IMR-90 (cell line): ENCODE data around the gene UBE2N. TPM values are rescaled to one million over a fixed set of nuclear protein-coding genes. Genes with fewer than 3 reads are reported as not detected.

ENCODE experiments used
- ATAC-seq: fragments of 200-7000 bp; cut with Tn5 transposase; 2 replicates; pipeline ENCODE4 v1.9.1; 2020; ENCODE audit warnings: low read depth, mild to moderate bottlenecking, moderate library complexity
- BruUV-seq: library from RNA; stranded (reverse); fragments of 400-500 nt; replicated peaks from 2 replicates; lab custom pipeline; 2021; lab: Mats Ljungman, UMichigan
- CTCF ChIA-PET: fragments of 300-600 bp; formaldehyde crosslinking; extraction: SDS; loops from one replicate; lab custom pipeline; 2021; ENCODE audit warnings: antibody characterized with exemption; lab: Yijun Ruan, JAX
- POLR2A ChIA-PET: fragments of 300-600 bp; sonication (Branson Sonifier 250); formaldehyde crosslinking; loops from one replicate; lab custom pipeline; 2022; ENCODE audit warnings: antibody characterized with exemption; ENCODE audit not compliant: unreplicated experiment; lab: Charles Lee
- DNase-seq: peaks from one replicate; pipeline ENCODE4 v3.0.0; 2013
- H2AFZ ChIP-seq: replicated peaks from 2 replicates; pipeline ENCODE3; 2013; ENCODE audit warnings: low read length, mild to moderate bottlenecking; ENCODE audit not compliant: poor library complexity
- H2AK5ac ChIP-seq: 2 replicates; pipeline ENCODE4 v1.6.1; 2013; ENCODE audit warnings: low read depth, low read length, inconsistent platforms
- H2AK9ac ChIP-seq: replicated peaks from 2 replicates; pipeline ENCODE3; 2013; ENCODE audit warnings: mild to moderate bottlenecking, low read depth, low read length, moderate library complexity; ENCODE audit not compliant: poor library complexity
- H2BK120ac ChIP-seq: 2 replicates; pipeline ENCODE4 v1.6.1; 2013; ENCODE audit warnings: low read depth, low read length, inconsistent platforms
- H2BK15ac ChIP-seq: 3 replicates; pipeline ENCODE4 v1.6.1; 2013; ENCODE audit warnings: low read depth, low read length, inconsistent platforms
- H2BK20ac ChIP-seq: 2 replicates; pipeline ENCODE4 v1.6.1; 2013; ENCODE audit warnings: low read depth, mild to moderate bottlenecking, inconsistent platforms, low read length, moderate library complexity
- H2BK5ac ChIP-seq: 2 replicates; pipeline ENCODE4 v1.6.1; 2013; ENCODE audit warnings: mild to moderate bottlenecking, low read depth, low read length, inconsistent platforms; ENCODE audit not compliant: poor library complexity, severe bottlenecking
- H3K14ac ChIP-seq: replicated peaks from 2 replicates; pipeline ENCODE4 v1.6.1; 2013; ENCODE audit warnings: low read depth, low read length, inconsistent platforms
- H3K18ac ChIP-seq: 2 replicates; pipeline ENCODE4 v1.6.1; 2013; ENCODE audit warnings: low read depth, low read length, control low read depth
- H3K23ac ChIP-seq: 2 replicates; pipeline ENCODE4 v1.6.1; 2013; ENCODE audit warnings: low read depth, low read length, inconsistent platforms
- H3K27ac ChIP-seq: 2 replicates; pipeline ENCODE4 v1.5.1; 2013; ENCODE audit warnings: mild to moderate bottlenecking, control low read depth, low read length; ENCODE audit not compliant: insufficient read depth
- H3K27me3 ChIP-seq: 2 replicates; pipeline ENCODE4 v1.6.1; 2013; ENCODE audit warnings: low read length; ENCODE audit not compliant: control insufficient read depth, insufficient read depth
- H3K36me3 ChIP-seq: 2 replicates; pipeline ENCODE4 v1.6.1; 2013; ENCODE audit warnings: low read length, mixed read lengths; ENCODE audit not compliant: control insufficient read depth, insufficient read depth
- H3K4ac ChIP-seq: 2 replicates; pipeline ENCODE4 v1.6.1; 2013; ENCODE audit warnings: low read depth, low read length, inconsistent platforms
- H3K4me1 ChIP-seq: 2 replicates; pipeline ENCODE4 v1.6.1; 2013; ENCODE audit warnings: low read length, mixed read lengths; ENCODE audit not compliant: control insufficient read depth, insufficient read depth
- H3K4me2 ChIP-seq: 2 replicates; pipeline ENCODE4 v1.6.1; 2013; ENCODE audit warnings: low read depth, mild to moderate bottlenecking, control low read depth, low read length, moderate library complexity
- H3K4me3 ChIP-seq: 2 replicates; pipeline ENCODE4 v1.5.1; 2013; ENCODE audit warnings: low read depth, mild to moderate bottlenecking, control low read depth, low read length, moderate library complexity; ENCODE audit not compliant: insufficient read depth
- H3K56ac ChIP-seq: 2 replicates; pipeline ENCODE4 v1.6.1; 2013; ENCODE audit warnings: low read length, inconsistent platforms; ENCODE audit not compliant: insufficient read depth; ENCODE audit errors: extremely low read depth
- H3K79me1 ChIP-seq, 2 experiments: 2 replicates each; pipeline ENCODE4 v1.6.1; 2013; ENCODE audit warnings: low read length in 2 of 2, inconsistent platforms in 1 of 2, low read depth in 1 of 2
- H3K9ac ChIP-seq: 2 replicates; pipeline ENCODE4 v1.6.1; 2013; ENCODE audit warnings: low read depth, low read length, control low read depth
- H3K9me1 ChIP-seq: 2 replicates; pipeline ENCODE4 v1.6.1; 2013; ENCODE audit warnings: low read length, inconsistent platforms; ENCODE audit not compliant: insufficient read depth
- H3K9me3 ChIP-seq: 2 replicates; pipeline ENCODE4 v1.6.1; 2013; ENCODE audit warnings: low read length; ENCODE audit not compliant: control insufficient read depth, insufficient read depth
- H4K20me1 ChIP-seq: 2 replicates; pipeline ENCODE4 v1.6.1; 2013; ENCODE audit warnings: low read length, inconsistent platforms; ENCODE audit not compliant: insufficient read depth
- H4K5ac ChIP-seq: 2 replicates; pipeline ENCODE4 v1.6.1; 2013; ENCODE audit warnings: mild to moderate bottlenecking, low read depth, low read length, control low read depth
- H4K8ac ChIP-seq, 2 experiments: 2 replicates each; pipeline ENCODE4 v1.6.1; 2013; ENCODE audit warnings: low read depth in 2 of 2, low read length in 2 of 2, control low read depth in 1 of 2, inconsistent platforms in 1 of 2
- H4K91ac ChIP-seq: 2 replicates; pipeline ENCODE4 v1.6.1; 2013; ENCODE audit warnings: low read depth, low read length, inconsistent platforms; ENCODE audit not compliant: insufficient read depth
- BHLHE40 ChIP-seq: fragments of 150-350 bp; IDR thresholded peaks from 2 replicates; pipeline ENCODE4 v1.6.1; 2016; ENCODE audit warnings: mild to moderate bottlenecking, low read depth, low read length
- CEBPB ChIP-seq: IDR thresholded peaks from 2 replicates; pipeline ENCODE4 v1.6.1; 2012; ENCODE audit warnings: low read depth, low read length, improper control_type of control experiment
- CHD1 ChIP-seq: IDR thresholded peaks from 2 replicates; pipeline ENCODE4 v1.6.1; 2012; ENCODE audit warnings: low read depth, low read length, improper control_type of control experiment
- FOS ChIP-seq: fragments of 150-350 bp; IDR thresholded peaks from 2 replicates; pipeline ENCODE4 v1.6.1; 2016; ENCODE audit warnings: low read depth, low read length
- MAFK ChIP-seq: IDR thresholded peaks from 2 replicates; pipeline ENCODE4 v1.6.1; 2012; ENCODE audit warnings: low read depth, low read length, improper control_type of control experiment
- MAZ ChIP-seq: IDR thresholded peaks from 2 replicates; pipeline ENCODE4 v1.6.1; 2012; ENCODE audit warnings: low read depth, mild to moderate bottlenecking, low read length, improper control_type of control experiment, moderate library complexity, borderline replicate concordance
- MXI1 ChIP-seq: IDR thresholded peaks from 2 replicates; pipeline ENCODE4 v1.6.1; 2012; ENCODE audit warnings: low read depth, mild to moderate bottlenecking, low read length, moderate library complexity, borderline replicate concordance
- NFE2L2 ChIP-seq: fragments of 150-350 bp; IDR thresholded peaks from 2 replicates; pipeline ENCODE4 v1.6.1; 2016; ENCODE audit warnings: low read depth, mild to moderate bottlenecking, low read length
- POLR2A ChIP-seq: IDR thresholded peaks from 2 replicates; pipeline ENCODE4 v1.6.1; 2012; ENCODE audit warnings: mild to moderate bottlenecking, low read depth, low read length
- RAD21 ChIP-seq: IDR thresholded peaks from 2 replicates; pipeline ENCODE4 v1.6.1; 2012; ENCODE audit warnings: low read length, improper control_type of control experiment
- RCOR1 ChIP-seq: IDR thresholded peaks from 2 replicates; pipeline ENCODE4 v1.6.1; 2012; ENCODE audit warnings: mild to moderate bottlenecking, low read length, improper control_type of control experiment; ENCODE audit not compliant: insufficient replicate concordance
- SMC3 ChIP-seq: fragments of 150-350 bp; IDR thresholded peaks from 2 replicates; pipeline ENCODE4 v1.6.1; 2016; ENCODE audit warnings: low read depth, mild to moderate bottlenecking, antibody characterized with exemption, low read length, moderate library complexity
- WGBS, 2 experiments: methylation state at CpG; one replicate each; pipeline versions ENCODE4 v1.1.5 to v1.1.7; 2013; ENCODE audit warnings: missing lambda C conversion rate in 2 of 2; ENCODE audit not compliant: insufficient read length in 1 of 2; ENCODE audit errors: extremely low coverage in 2 of 2; 5-methylcytosine and 5-hydroxymethylcytosine counted together
- dilution Hi-C: fragments of 300-500 bp; cut with HindIII; formaldehyde crosslinking; loops from one replicate; pipeline ENCODE4 v1.14.3; 2018; ENCODE audit warnings: low sequenced_read_pairs; ENCODE audit not compliant: unreplicated experiment
- in situ Hi-C: fragments of 300-500 bp; cut with MboI; formaldehyde crosslinking; loops from 3 replicates; pipeline ENCODE4 v1.14.3; 2019; ENCODE audit warnings: low sequenced_read_pairs, inconsistent platforms, mixed read lengths
- intact Hi-C: fragments of 100-400 bp; cut with micrococcal nuclease; formaldehyde crosslinking; loops from 2 replicates; pipeline ENCODE4 v1.10.0; 2022
- polyA plus RNA-seq, 3 experiments: library from polyadenylated mRNA; depleted of rRNA; stranded (reverse); fragments of >200 nt; gene quantifications; 2 replicates each; pipeline ENCODE4 v1.2.3, GENCODE V29; 2012; ENCODE audit warnings: low replicate concordance in 1 of 3
- total RNA-seq: library from RNA; depleted of rRNA; stranded (reverse); fragments of >200 nt; gene quantifications from 2 replicates; pipeline ENCODE4 v1.2.3, GENCODE V29; 2012
- TF ChIP-seq, protein P1 (sequence below): fragments of 150-350 bp; IDR thresholded peaks from 2 replicates; pipeline ENCODE4 v1.6.1; 2017; ENCODE audit warnings: mild to moderate bottlenecking, antibody characterized with exemption, low read length, low read depth
- TF ChIP-seq, protein P2 (sequence below): conservative IDR thresholded peaks from 2 replicates; pipeline ENCODE4 v1.5.1; 2012; ENCODE audit warnings: mild to moderate bottlenecking, low read depth, low read length, improper control_type of control experiment
- TF ChIP-seq, protein P3 (sequence below): fragments of 150-350 bp; IDR thresholded peaks from 2 replicates; pipeline ENCODE4 v1.6.1; 2016; ENCODE audit warnings: low read depth, mild to moderate bottlenecking, low read length, moderate library complexity, borderline replicate concordance

The UBE2N gene
- total and polyA plus RNA-seq, 2 of the 4 experiments (the other 2 are of a cell fraction), result 64.5 to 103 TPM

DNA sequence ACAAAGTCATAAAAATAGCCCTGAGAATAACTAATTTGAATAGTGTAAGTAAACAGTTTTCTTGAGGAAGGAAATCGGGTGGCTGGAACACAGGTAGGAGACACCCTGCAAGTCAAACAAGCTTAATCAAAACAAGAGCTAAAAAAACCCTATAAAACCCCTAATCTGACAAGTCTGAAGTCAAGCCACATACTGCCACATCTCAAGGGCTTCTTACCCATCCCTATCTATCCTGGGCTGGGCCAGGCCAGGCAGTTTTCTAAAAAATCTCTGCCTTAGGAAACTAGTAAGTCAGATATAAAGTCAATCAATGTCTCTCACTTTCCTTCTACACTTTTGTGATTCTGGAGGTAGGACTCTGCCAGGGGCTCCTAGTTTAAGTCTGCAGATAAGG lies 15.3 kb downstream of the UBE2N start:
- POLR2A ChIA-PET, result no interaction called here
- no peak overlapping the region for H3K4me3 ChIP-seq
- H3K79me1 ChIP-seq, result peaks cover 14 to 62% of the 10 kb centered on the region in 2 experiments
- DNase-seq (no peak), ATAC-seq (no peak)
- H3K27ac ChIP-seq, result no peak overlapping the region
- H2AFZ ChIP-seq, result no peak overlapping the region
- 0 out of 2 replicates have a peak overlapping the region, but pooled peaks have one; percentile 33 for H3K14ac ChIP-seq
- no peaks in the 10 kb centered on the region for H3K27me3 ChIP-seq
- H3K9me3 ChIP-seq, result no peaks in the 10 kb centered on the region
- peak overlapping the region; percentile 35; the same call in 1 of the 2 replicates for H4K5ac ChIP-seq
- no peak overlapping the region for H3K18ac ChIP-seq
- no peak overlapping the region; the same call in 1 of the 2 replicates for H3K4me2 ChIP-seq
- H4K91ac ChIP-seq, result no peak overlapping the region
- peaks cover 29% of the 10 kb centered on the region for H3K4me1 ChIP-seq
- no peak overlapping the region for H2BK120ac ChIP-seq
- H3K9ac ChIP-seq, result no peak overlapping the region
- H2BK5ac ChIP-seq, result no peak overlapping the region
- no peak for TF ChIP-seq FOS
- TF ChIP-seq MAZ, result no peak
- TF ChIP-seq MXI1, result no peak
- no peak for TF ChIP-seq NFE2L2
- no peak for TF ChIP-seq POLR2A
- no peak for TF ChIP-seq CEBPB
- TF ChIP-seq, protein P1, sequence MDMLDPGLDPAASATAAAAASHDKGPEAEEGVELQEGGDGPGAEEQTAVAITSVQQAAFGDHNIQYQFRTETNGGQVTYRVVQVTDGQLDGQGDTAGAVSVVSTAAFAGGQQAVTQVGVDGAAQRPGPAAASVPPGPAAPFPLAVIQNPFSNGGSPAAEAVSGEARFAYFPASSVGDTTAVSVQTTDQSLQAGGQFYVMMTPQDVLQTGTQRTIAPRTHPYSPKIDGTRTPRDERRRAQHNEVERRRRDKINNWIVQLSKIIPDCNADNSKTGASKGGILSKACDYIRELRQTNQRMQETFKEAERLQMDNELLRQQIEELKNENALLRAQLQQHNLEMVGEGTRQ, result no peak
- no peak for TF ChIP-seq SMC3
- no peak for TF ChIP-seq MAFK
- TF ChIP-seq, protein P2, sequence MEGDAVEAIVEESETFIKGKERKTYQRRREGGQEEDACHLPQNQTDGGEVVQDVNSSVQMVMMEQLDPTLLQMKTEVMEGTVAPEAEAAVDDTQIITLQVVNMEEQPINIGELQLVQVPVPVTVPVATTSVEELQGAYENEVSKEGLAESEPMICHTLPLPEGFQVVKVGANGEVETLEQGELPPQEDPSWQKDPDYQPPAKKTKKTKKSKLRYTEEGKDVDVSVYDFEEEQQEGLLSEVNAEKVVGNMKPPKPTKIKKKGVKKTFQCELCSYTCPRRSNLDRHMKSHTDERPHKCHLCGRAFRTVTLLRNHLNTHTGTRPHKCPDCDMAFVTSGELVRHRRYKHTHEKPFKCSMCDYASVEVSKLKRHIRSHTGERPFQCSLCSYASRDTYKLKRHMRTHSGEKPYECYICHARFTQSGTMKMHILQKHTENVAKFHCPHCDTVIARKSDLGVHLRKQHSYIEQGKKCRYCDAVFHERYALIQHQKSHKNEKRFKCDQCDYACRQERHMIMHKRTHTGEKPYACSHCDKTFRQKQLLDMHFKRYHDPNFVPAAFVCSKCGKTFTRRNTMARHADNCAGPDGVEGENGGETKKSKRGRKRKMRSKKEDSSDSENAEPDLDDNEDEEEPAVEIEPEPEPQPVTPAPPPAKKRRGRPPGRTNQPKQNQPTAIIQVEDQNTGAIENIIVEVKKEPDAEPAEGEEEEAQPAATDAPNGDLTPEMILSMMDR, result no peak
- no peak for TF ChIP-seq RCOR1
- TF ChIP-seq, protein P3, sequence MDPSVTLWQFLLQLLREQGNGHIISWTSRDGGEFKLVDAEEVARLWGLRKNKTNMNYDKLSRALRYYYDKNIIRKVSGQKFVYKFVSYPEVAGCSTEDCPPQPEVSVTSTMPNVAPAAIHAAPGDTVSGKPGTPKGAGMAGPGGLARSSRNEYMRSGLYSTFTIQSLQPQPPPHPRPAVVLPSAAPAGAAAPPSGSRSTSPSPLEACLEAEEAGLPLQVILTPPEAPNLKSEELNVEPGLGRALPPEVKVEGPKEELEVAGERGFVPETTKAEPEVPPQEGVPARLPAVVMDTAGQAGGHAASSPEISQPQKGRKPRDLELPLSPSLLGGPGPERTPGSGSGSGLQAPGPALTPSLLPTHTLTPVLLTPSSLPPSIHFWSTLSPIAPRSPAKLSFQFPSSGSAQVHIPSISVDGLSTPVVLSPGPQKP, result no peak
- no peak for TF ChIP-seq BHLHE40
- no peak for TF ChIP-seq CHD1
- no peak for TF ChIP-seq RAD21
- BruUV-seq, result no TSS peak
- no peak overlapping the region for H2AK5ac ChIP-seq
- no peak overlapping the region for H3K4ac ChIP-seq
- CTCF ChIA-PET, result interaction anchor here (0.6 kb wide), 1 partner anchor 777 kb away, joined by 4 read pairs; no protein-coding TSS in a partner anchor
- H4K8ac ChIP-seq, result no peak overlapping the region
- in situ Hi-C loops, result no loop called here
- H2AK9ac ChIP-seq, result no peak overlapping the region
- peaks cover 84% of the 10 kb centered on the region for H4K20me1 ChIP-seq
- peaks cover 17% of the 10 kb centered on the region for H3K9me1 ChIP-seq
- no peak overlapping the region for H2BK20ac ChIP-seq
- dilution Hi-C loops, result no loop called here
- no peaks in the 10 kb centered on the region for H3K36me3 ChIP-seq
- H3K23ac ChIP-seq, result 0 out of 2 replicates have a peak overlapping the region, but pooled peaks have one; percentile 28
- no CpG with 5 or more reads among the region's 1 CpG for WGBS, 2 experiments
- H2BK15ac ChIP-seq, result no peak overlapping the region
- no peak overlapping the region for H3K56ac ChIP-seq
- intact Hi-C loops, result loop anchor here (5.0 kb wide), 1 partner anchor 676 kb away; no protein-coding TSS in a partner anchor
